Body of pancreas (tissue), 4 donors: ENCODE measurements around the gene EDDM13.
"Not testable (repeated sequence)": the region's sequence is repeated elsewhere in the genome, so short reads cannot be mapped to it uniquely, and the experiment has no call there.

ENCODE experiments used
- POLR2A ChIP-seq, 3 donors: fragments of 450-650 bp; IDR thresholded peaks; one replicate each; pipeline ENCODE4 v1.6.1; 2016; ENCODE audit warnings: antibody characterized with exemption in 3 of 3, mild to moderate bottlenecking in 2 of 3
- TF ChIP-seq, protein P1 (sequence below), 7 experiments: fragments of 450-650 bp in 4 of 7; fragments of 200-600 bp in 3 of 7; sonication (generic) in 3 of 7; IDR thresholded peaks; one replicate each; pipeline ENCODE4 v1.5.1; 2016 to 2019; ENCODE audit warnings: antibody characterized with exemption in 7 of 7

DNA sequence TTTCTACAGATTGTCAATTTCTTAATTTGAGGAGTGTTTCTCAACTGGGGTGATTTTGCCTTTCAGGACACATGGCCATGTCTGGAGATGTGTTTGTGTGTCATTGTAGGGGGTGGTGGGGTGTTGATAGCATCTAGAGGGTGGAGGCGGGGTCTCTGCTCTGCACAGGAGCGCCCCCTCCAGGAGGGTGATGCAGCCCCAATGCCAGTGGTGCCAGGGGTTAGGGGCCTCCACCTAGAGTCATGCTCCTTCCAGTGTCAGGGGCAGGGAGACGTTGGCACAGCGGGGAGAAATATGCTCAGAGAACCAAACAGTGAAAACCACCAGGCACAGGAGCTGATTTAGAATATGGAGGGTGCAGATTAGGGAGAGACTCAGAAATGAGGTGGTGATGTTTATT lies 26.8 kb upstream of the EDDM13 start:
- TF ChIP-seq, protein P1, sequence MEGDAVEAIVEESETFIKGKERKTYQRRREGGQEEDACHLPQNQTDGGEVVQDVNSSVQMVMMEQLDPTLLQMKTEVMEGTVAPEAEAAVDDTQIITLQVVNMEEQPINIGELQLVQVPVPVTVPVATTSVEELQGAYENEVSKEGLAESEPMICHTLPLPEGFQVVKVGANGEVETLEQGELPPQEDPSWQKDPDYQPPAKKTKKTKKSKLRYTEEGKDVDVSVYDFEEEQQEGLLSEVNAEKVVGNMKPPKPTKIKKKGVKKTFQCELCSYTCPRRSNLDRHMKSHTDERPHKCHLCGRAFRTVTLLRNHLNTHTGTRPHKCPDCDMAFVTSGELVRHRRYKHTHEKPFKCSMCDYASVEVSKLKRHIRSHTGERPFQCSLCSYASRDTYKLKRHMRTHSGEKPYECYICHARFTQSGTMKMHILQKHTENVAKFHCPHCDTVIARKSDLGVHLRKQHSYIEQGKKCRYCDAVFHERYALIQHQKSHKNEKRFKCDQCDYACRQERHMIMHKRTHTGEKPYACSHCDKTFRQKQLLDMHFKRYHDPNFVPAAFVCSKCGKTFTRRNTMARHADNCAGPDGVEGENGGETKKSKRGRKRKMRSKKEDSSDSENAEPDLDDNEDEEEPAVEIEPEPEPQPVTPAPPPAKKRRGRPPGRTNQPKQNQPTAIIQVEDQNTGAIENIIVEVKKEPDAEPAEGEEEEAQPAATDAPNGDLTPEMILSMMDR (IDR thresholded peaks at IDR 0.05): not testable (repeated sequence)
- TF ChIP-seq POLR2A (IDR thresholded peaks at IDR 0.05): not testable (repeated sequence)
